Activated naive CD4-positive, alpha-beta T cell treated with anti-CD3 and anti-CD28 coated beads for 36 hours (primary cell): ENCODE results near the gene LRRC52. TPM values are rescaled to one million over a fixed set of nuclear protein-coding genes. Genes with fewer than 3 reads are reported as not detected.
A peak's percentile ranks its signal among the peaks of the same experiment; 100 is the strongest.

Source experiments
- CTCF ChIA-PET: fragments of 350-600 bp; sonication (Branson Sonifier 250); formaldehyde crosslinking; loops from one replicate; lab custom pipeline; 2021; ENCODE audit warnings: antibody characterized with exemption; lab: Charles Lee
- DNase-seq: peaks from one replicate; pipeline ENCODE4 v3.0.0-alpha.2; 2020
- H3K27ac Mint-ChIP-seq: one replicate; pipeline ENCODE4 v1.8.0; 2021; ENCODE audit warnings: mild to moderate bottlenecking, mixed read lengths
- H3K27me3 Mint-ChIP-seq: one replicate; pipeline ENCODE4 v1.8.0; 2021; ENCODE audit warnings: low read depth, mixed read lengths
- H3K36me3 Mint-ChIP-seq: one replicate; pipeline ENCODE4 v1.8.0; 2021; ENCODE audit warnings: low read depth, mixed read lengths
- H3K4me1 Mint-ChIP-seq: one replicate; pipeline ENCODE4 v1.8.0; 2021; ENCODE audit warnings: low read depth, mixed read lengths
- H3K4me3 Mint-ChIP-seq: one replicate; pipeline ENCODE4 v1.8.0; 2021; ENCODE audit warnings: mild to moderate bottlenecking, moderate library complexity, mixed read lengths
- H3K9me3 Mint-ChIP-seq: one replicate; pipeline ENCODE4 v1.8.0; 2021; ENCODE audit warnings: mixed read lengths
- intact Hi-C: fragments of 100-400 bp; cut with micrococcal nuclease; formaldehyde crosslinking; loops from one replicate; pipeline ENCODE4 v1.15.1; 2023
- total RNA-seq, 2 experiments: library from RNA; stranded (reverse); gene quantifications; one replicate each; pipeline ENCODE4 v1.2.3, GENCODE V29; 2021

Gene LRRC52
- total RNA-seq, 2 experiments from 2014 or later, result not detected

GRCh38 chr1:165520646-165521045 lies 23.2 kb upstream of the LRRC52 start:
- Mint-ChIP-seq H3K27ac (no peak overlapping the region), H3K27me3 (peaks cover 27% of the 10 kb centered on the region), H3K36me3 (no peaks in the 10 kb centered on the region), H3K4me1 (no peaks in the 10 kb centered on the region), H3K9me3 (peaks cover 23% of the 10 kb centered on the region), H3K4me3 (no peak overlapping the region)
- intact Hi-C loops, result no loop called here
- DNase-seq, result no peak
- CTCF ChIA-PET, result no interaction called here

GRCh38 chr1:165524639-165525285 lies 19.0 kb upstream of the LRRC52 start:
- H3K4me3 Mint-ChIP-seq, result no peak overlapping the region
- peaks cover 41% of the 10 kb centered on the region for H3K27me3 Mint-ChIP-seq
- peaks cover 15% of the 10 kb centered on the region for H3K9me3 Mint-ChIP-seq
- no peaks in the 10 kb centered on the region for H3K36me3 Mint-ChIP-seq
- CTCF ChIA-PET, result interaction anchor here (0.6 to 1.8 kb wide), 3 partner anchors 68 to 157 kb away, joined by 3 to 4 read pairs (median 4); no protein-coding TSS in a partner anchor
- no peak overlapping the region for H3K27ac Mint-ChIP-seq
- intact Hi-C loops, result no loop called here
- no peaks in the 10 kb centered on the region for H3K4me1 Mint-ChIP-seq
- no peak for DNase-seq

- Mint-ChIP-seq H3K4me3 (no peak overlapping the region), H3K4me1 (no peaks in the 10 kb centered on the region), H3K9me3 (peaks cover 15% of the 10 kb centered on the region), H3K27ac (no peak overlapping the region), H3K36me3 (no peaks in the 10 kb centered on the region), H3K27me3 (peaks cover 41% of the 10 kb centered on the region)
- no peak for DNase-seq
- intact Hi-C loops, result no loop called here
- CTCF ChIA-PET, result interaction anchor here (0.6 to 1.8 kb wide), 4 partner anchors 9 to 158 kb away, joined by 3 to 4 read pairs (median 4); no protein-coding TSS in a partner anchor
Measured at GRCh38 chr1:165525708-165526107, 18.1 kb upstream of the LRRC52 start.

- no peaks in the 10 kb centered on the region for H3K36me3 Mint-ChIP-seq
- peaks cover 35% of the 10 kb centered on the region for H3K27me3 Mint-ChIP-seq
- no peaks in the 10 kb centered on the region for H3K4me1 Mint-ChIP-seq
- intact Hi-C loops, result no loop called here
- no peak for DNase-seq
- H3K4me3 Mint-ChIP-seq, result no peak overlapping the region
- peaks cover 2% of the 10 kb centered on the region for H3K9me3 Mint-ChIP-seq
- no peak overlapping the region for H3K27ac Mint-ChIP-seq
- CTCF ChIA-PET, result no interaction called here
Measured at GRCh38 chr1:165527251-165528007, 16.4 kb upstream of the LRRC52 start.

GRCh38 chr1:165531021-165531420 lies 12.8 kb upstream of the LRRC52 start:
- H3K9me3 Mint-ChIP-seq, result no peaks in the 10 kb centered on the region
- H3K27me3 Mint-ChIP-seq, result peaks cover 26% of the 10 kb centered on the region
- H3K4me3 Mint-ChIP-seq, result no peak overlapping the region
- no peak overlapping the region for H3K27ac Mint-ChIP-seq
- CTCF ChIA-PET, result no interaction called here
- no peak for DNase-seq
- H3K36me3 Mint-ChIP-seq, result no peaks in the 10 kb centered on the region
- no peaks in the 10 kb centered on the region for H3K4me1 Mint-ChIP-seq
- intact Hi-C loops, result no loop called here

GRCh38 chr1:165532053-165532452 lies 11.7 kb upstream of the LRRC52 start:
- no peak overlapping the region for H3K4me3 Mint-ChIP-seq
- peaks cover 21% of the 10 kb centered on the region for H3K27me3 Mint-ChIP-seq
- H3K27ac Mint-ChIP-seq, result peak overlapping the region; percentile 20
- DNase-seq, result no peak
- no peaks in the 10 kb centered on the region for H3K9me3 Mint-ChIP-seq
- H3K4me1 Mint-ChIP-seq, result no peaks in the 10 kb centered on the region
- intact Hi-C loops, result no loop called here
- H3K36me3 Mint-ChIP-seq, result no peaks in the 10 kb centered on the region
- CTCF ChIA-PET, result interaction anchor here (1.2 kb wide), 1 partner anchor 165 kb away, joined by 3 read pairs; no protein-coding TSS in a partner anchor

GRCh38 chr1:165533254-165533653 lies 10.5 kb upstream of the LRRC52 start:
- CTCF ChIA-PET, result interaction anchor here (0.6 to 1.2 kb wide), 2 partner anchors 166 to 1156 kb away, joined by 3 read pairs; no protein-coding TSS in a partner anchor
- Mint-ChIP-seq H3K27me3 (peaks cover 17% of the 10 kb centered on the region), H3K4me3 (no peak overlapping the region), H3K27ac (no peak overlapping the region), H3K9me3 (no peaks in the 10 kb centered on the region), H3K4me1 (no peaks in the 10 kb centered on the region), H3K36me3 (no peaks in the 10 kb centered on the region)
- intact Hi-C loops, result no loop called here
- no peak for DNase-seq

GRCh38 chr1:165536016-165536415 lies 7.8 kb upstream of the LRRC52 start:
- Mint-ChIP-seq H3K4me3 (no peak overlapping the region), H3K4me1 (no peaks in the 10 kb centered on the region), H3K9me3 (no peaks in the 10 kb centered on the region), H3K36me3 (no peaks in the 10 kb centered on the region), H3K27ac (no peak overlapping the region), H3K27me3 (peaks cover 13% of the 10 kb centered on the region)
- no peak for DNase-seq
- intact Hi-C loops, result no loop called here
- CTCF ChIA-PET, result no interaction called here

GRCh38 chr1:165537356-165538109 lies 6.3 kb upstream of the LRRC52 start:
- DNase-seq, result no peak
- Mint-ChIP-seq H3K27ac (no peak overlapping the region), H3K4me3 (no peak overlapping the region), H3K27me3 (peaks cover 14% of the 10 kb centered on the region), H3K4me1 (no peaks in the 10 kb centered on the region), H3K36me3 (no peaks in the 10 kb centered on the region), H3K9me3 (no peaks in the 10 kb centered on the region)
- CTCF ChIA-PET, result interaction anchor here (0.7 to 1.4 kb wide), 2 partner anchors 144 to 1020 kb away, joined by 3 to 6 read pairs; no protein-coding TSS in a partner anchor
- intact Hi-C loops, result no loop called here

GRCh38 chr1:165539306-165539705 lies 4.5 kb upstream of the LRRC52 start:
- DNase-seq, result no peak
- Mint-ChIP-seq H3K27me3 (peaks cover 17% of the 10 kb centered on the region), H3K36me3 (no peaks in the 10 kb centered on the region), H3K4me1 (peaks cover 4% of the 10 kb centered on the region), H3K4me3 (no peak overlapping the region), H3K9me3 (no peaks in the 10 kb centered on the region), H3K27ac (no peak overlapping the region)
- intact Hi-C loops, result no loop called here
- CTCF ChIA-PET, result interaction anchor here (0.8 kb wide), 1 partner anchor 146 kb away, joined by 5 read pairs; no protein-coding TSS in a partner anchor

GRCh38 chr1:165539908-165540307 lies 3.9 kb upstream of the LRRC52 start:
- H3K9me3 Mint-ChIP-seq, result no peaks in the 10 kb centered on the region
- H3K27ac Mint-ChIP-seq, result no peak overlapping the region
- peaks cover 4% of the 10 kb centered on the region for H3K4me1 Mint-ChIP-seq
- CTCF ChIA-PET, result interaction anchor here (0.8 kb wide), 1 partner anchor 146 kb away, joined by 5 read pairs; no protein-coding TSS in a partner anchor
- peaks cover 22% of the 10 kb centered on the region for H3K27me3 Mint-ChIP-seq
- no peak for DNase-seq
- no peak overlapping the region for H3K4me3 Mint-ChIP-seq
- H3K36me3 Mint-ChIP-seq, result no peaks in the 10 kb centered on the region
- intact Hi-C loops, result no loop called here

GRCh38 chr1:165542015-165542631 lies 1.7 kb upstream of the LRRC52 start:
- intact Hi-C loops, result no loop called here
- Mint-ChIP-seq H3K4me1 (peaks cover 4% of the 10 kb centered on the region), H3K27ac (no peak overlapping the region), H3K36me3 (no peaks in the 10 kb centered on the region), H3K27me3 (peaks cover 33% of the 10 kb centered on the region), H3K9me3 (no peaks in the 10 kb centered on the region), H3K4me3 (no peak overlapping the region)
- no peak for DNase-seq
- CTCF ChIA-PET, result no interaction called here
